HFF-Myc (cell line): ENCODE data around the gene C1QTNF3.

Experiments used
- DNase-seq: peaks from one replicate; pipeline ENCODE4 v3.0.0-alpha.2; 2011; ENCODE audit warnings: low read depth; ENCODE audit errors: extremely low read depth
- H3K4me3 ChIP-seq: replicated peaks from 2 replicates; pipeline ENCODE4 v1.5.1; 2011; ENCODE audit warnings: low read depth, mild to moderate bottlenecking, control low read depth, low read length
- TF ChIP-seq, protein P1 (sequence below): IDR thresholded peaks from 2 replicates; pipeline ENCODE4 v1.5.1; 2012; ENCODE audit warnings: mild to moderate bottlenecking, low read depth, low read length, control low read depth; ENCODE audit errors: missing control alignments

The C1QTNF3 gene

DNA sequence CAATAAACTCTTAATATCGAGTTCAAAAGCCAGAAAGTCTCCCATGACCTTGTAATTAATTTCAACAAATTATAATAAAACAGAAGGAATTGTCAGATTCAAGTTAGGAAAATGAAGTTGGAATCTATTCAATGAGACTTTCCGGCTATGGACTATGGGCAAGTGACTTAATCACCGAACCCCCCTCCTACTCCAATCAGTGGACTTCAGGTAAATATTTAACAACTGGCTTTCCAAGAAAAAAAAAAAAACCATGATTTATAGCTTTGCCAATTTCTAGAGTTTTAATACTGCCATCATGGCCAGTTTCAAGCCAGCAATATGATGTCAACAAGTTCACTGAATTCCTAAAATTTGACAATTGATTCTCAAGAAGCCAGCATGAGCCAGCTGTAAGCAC, 63.0 kb downstream of the C1QTNF3 start:
- TF ChIP-seq, protein P1, sequence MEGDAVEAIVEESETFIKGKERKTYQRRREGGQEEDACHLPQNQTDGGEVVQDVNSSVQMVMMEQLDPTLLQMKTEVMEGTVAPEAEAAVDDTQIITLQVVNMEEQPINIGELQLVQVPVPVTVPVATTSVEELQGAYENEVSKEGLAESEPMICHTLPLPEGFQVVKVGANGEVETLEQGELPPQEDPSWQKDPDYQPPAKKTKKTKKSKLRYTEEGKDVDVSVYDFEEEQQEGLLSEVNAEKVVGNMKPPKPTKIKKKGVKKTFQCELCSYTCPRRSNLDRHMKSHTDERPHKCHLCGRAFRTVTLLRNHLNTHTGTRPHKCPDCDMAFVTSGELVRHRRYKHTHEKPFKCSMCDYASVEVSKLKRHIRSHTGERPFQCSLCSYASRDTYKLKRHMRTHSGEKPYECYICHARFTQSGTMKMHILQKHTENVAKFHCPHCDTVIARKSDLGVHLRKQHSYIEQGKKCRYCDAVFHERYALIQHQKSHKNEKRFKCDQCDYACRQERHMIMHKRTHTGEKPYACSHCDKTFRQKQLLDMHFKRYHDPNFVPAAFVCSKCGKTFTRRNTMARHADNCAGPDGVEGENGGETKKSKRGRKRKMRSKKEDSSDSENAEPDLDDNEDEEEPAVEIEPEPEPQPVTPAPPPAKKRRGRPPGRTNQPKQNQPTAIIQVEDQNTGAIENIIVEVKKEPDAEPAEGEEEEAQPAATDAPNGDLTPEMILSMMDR, result no peak
- no peak overlapping the region for H3K4me3 ChIP-seq
- no peak for DNase-seq

DNA sequence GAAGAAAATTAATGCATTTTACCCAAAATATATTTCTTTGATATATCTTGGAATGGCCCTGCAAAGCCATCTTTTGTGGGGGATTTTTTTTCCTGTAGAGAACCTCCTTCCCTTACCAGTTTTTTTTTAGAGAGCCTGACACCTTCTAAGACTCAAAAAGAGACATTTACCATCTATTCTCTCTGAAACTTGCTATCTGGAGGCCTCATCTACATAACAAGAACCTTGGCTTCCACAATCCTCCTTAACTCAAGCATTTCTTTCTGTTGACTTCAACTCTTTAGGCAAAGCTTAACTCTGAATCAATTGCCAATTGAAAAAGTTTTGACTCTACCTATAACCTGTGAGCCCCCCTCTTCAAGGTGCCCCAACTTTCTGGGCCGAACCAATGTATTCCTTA, 64.7 kb downstream of the C1QTNF3 start:
- no peak overlapping the region for H3K4me3 ChIP-seq
- no peak for DNase-seq
- TF ChIP-seq, protein P1, result no peak

DNA sequence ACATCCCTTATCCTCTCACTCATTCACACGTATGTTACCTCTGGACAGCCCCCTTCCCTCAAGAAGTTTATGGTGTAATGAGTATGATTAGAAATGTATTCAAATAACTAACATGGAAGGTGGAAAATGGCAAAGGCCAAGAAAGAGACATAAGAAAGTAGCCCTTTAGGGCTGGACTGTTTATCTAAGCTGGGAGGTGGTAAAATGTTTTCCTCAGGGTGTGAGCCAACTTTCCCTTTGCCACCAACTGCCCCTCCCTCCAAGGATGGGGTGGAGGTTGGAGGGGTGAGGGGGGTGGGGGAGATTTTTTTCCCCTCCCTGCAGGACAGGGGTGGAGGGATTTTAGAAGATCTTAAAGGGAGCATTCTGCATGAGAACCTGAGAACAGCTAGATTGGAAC, 66.7 kb downstream of the C1QTNF3 start:
- no peak for DNase-seq
- TF ChIP-seq, protein P1, result no peak
- H3K4me3 ChIP-seq, result no peak overlapping the region

DNA sequence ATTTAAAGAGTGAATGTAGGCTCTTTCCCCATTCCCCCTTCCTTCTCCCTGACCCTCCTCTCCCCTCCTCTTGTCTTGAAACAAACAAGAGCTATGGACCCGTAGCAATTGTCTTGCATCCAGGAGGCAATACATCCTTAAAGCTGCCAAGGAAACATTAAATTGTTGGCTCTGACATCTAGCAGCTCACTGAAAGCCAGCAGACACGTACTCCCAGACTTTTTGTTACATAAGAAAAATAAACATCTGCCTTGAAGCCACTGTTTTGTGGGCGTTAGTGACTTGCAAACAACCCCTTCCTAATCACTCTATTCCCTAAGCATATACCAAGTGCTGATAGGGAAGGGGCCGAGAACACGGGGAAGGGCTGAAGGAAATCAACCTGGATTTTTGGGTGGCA, 67.2 kb downstream of the C1QTNF3 start:
- TF ChIP-seq, protein P1, result no peak
- no peak for DNase-seq
- no peak overlapping the region for H3K4me3 ChIP-seq

DNA sequence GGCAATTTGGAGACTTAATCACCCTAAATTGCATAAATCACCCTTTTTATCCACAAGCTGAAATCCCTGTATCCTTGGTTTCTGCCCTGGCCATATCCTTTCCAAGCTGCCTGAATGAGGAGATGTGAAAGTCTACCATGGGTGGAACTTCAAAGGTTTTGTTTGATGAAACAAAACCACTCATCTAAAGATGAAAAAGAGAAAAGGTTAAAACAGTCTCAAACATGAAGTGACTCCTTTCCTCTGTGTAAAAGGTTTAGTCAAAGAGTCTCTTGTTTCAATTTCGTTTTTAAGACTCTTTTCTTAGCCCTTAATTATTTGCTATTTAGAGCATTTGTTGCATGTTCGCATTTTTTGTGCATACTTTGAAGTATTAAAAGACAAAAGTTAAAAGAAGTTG, 69.7 kb downstream of the C1QTNF3 start:
- TF ChIP-seq, protein P1, result no peak
- DNase-seq, result no peak
- H3K4me3 ChIP-seq, result no peak overlapping the region

DNA sequence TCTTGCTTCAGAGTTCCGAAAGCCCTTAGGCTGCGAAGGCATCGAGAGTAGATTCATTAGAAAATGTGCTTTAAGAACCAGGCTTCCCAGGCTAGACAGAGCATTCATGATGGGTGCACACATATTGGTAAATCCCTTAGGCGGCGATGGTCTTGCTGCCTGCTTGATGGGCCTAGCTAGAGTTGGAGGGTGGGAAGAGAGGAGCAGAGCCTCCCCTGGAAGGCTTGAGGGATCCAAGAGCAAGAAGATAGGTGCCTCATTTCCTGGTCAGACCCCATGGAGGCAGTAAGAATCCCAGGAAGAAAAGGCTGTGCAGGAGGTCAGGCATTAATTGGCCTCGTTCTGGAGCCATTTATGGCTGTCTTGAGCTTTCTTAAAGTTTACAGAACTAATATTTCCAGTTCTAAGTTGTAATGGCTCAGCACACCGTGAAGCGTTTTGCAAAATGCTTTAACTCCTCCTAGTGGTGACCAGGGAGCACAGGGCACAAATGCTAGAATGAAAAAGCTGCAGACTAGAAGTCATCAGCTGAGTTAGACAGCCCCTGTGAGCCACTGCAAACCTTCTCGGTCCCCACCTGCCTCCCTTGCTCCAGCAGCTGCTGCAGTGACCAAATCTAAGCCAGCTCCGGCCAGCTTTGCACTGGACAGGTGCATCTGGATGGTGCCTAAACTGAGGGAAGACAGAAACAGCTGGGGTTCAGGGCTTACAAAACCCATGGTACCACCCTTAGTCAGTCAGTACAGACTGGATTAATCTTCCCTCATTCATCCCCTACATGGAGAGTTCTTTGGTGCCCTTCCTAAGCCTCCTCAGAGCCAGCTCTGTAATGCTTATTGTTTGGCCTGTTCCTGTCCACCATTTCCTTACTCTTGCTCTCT, 73.2 kb downstream of the C1QTNF3 start:
- DNase-seq, result peak; percentile 33
- TF ChIP-seq, protein P1, result peak; percentile 86
- H3K4me3 ChIP-seq, result no peak overlapping the region
